OCI-M1 (cell line): Measurements from ENCODE around the gene COL4A5.

ENCODE experiments used
- DNase-seq: peaks from one replicate; lab custom pipeline; 2025; lab: John Stamatoyannopoulos, UW

Gene COL4A5

DNA sequence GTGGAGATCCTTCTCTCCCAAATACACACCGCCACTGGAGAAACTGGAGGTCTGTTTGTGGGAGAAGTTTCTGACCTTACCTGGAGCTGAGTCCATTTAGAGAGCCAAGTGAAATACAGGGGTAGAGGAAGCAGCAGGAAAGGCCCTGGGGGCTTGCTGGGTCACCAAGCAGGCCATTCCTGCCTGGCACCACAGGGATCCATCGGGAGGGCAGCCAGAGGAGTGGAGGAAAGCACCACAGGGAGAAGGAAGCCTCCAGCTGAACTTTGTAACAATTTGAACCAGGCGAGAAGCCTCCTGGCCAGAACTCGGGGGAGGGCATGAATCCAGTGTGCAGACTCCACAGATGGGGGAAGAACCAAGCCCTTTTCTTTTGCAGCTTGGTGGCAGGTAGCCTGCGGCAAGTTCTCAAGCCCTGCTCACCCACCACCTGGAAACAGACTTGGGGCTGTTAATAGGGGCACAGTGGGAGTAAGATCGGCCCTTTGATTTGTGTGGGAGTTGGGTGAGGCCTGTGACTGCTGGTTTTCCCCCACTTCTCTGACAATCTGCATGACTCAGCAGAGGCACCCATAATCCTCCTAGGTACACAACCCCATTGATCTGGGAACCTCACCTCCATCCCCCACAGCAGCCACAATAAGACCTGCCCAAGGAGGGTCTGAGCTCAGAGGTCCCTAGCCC lies 202.1 kb downstream of the COL4A5 start:
- peak; percentile 21 for DNase-seq

DNA sequence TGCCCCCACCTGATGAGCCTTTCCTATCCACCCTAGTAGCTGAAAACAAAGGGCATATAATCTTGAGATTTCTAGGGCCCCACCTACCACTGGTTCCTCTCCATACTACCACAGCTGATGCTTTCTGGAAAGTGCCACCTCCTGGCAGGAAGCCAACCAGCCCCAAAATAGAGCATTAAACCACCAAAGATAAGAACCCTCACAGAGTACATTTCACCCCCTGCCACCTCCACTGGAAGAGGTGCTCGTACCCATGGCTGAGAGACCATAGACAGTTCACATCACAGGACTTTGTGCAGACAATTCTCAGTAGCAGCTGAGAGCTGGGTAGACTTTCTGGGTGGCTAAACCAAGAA lies 202.6 kb downstream of the COL4A5 start:
- DNase-seq, result peak; percentile 21

DNA sequence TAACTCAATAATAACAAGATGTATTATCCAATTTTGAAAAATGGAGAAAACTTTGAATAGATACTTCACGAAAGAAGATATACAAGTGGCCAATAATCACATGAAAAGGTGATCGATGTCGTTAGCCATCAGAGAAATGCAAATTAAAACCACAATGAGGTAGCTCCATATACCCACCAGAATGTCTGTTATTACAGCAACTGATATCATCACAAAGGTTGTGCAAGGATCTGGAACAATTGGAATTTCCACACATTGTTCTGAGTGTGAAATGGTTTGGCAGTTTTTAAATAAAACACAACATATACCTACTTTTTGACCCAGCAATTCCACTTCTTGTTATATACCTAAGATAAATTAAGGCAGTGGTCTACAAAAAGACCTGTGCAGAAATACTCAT lies 225.1 kb downstream of the COL4A5 start:
- DNase-seq, result no peak

DNA sequence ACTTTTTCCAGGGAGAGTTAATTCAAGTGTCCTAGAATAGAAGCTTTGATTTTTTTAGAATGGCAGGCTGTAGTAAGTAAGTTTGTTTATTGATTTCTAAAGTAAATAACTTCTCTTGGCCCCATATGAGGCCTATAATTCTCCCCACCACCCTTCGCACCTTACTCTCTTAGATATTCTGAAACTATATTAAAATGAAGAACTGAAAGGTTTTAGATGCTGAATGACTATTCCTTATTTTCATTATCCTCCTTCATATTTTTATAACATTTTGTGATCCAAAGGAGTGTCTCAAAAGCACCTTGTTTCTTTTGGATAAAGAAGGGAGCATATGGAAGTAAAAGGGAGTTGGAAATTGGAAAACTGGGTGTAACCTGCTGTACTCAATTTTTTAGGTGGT lies 226.5 kb downstream of the COL4A5 start:
- DNase-seq, result no peak

DNA sequence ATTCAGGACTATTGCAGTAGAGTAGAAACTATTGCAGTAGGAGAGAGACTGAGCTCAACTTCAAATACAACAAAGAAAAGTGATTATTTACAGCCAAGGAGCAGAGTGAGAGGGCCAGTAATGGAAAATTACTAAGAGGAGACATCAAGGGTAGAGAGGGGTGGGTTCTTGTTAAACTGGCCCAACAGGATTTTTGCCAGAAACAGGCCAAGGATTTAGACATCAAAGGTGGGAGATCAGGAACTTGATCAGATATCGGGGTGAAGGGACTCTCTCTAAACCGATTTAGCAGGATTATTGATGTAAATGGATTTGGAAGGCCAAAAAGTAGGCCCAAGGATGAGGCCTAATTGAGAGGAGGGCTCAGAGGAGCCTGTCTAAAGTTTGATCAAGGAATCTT lies 231.9 kb downstream of the COL4A5 start:
- no peak for DNase-seq

DNA sequence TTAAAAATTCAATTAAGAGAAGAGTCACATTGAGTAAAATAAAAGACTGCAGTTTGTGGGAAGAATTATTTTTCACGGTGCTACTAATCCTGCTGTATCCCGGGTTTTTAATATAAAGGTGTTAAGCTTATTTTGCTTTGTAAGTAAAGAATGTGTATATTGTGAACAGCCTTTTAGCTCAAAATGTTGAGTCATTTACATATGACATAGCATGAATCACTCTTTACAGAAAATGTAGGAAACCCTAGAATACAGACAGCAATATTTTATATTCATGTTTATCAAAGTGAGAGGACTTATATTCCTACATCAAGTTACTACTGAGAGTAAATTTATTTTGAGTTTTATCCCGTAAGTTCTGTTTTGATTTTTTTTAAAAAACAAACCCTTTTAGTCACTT lies 257.1 kb downstream of the COL4A5 start:
- no peak for DNase-seq

DNA sequence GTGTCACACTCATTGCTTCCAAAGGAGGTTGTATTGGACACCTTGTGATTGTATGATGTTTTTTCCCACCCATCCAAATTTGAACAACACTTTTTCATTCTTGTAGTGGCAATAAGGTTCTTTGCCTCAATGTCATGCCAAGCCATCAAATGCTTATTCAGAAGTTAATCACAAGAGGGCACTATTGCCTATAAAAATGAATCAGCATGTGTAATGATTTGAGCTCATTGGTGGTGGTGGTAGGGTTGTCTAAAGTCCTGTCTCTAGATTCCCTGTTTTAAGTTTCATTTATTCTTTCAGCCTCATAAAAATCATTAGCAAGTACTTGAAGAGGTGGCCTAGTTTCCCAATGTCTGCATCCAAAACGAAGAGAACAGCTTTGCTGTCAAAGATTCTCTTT lies 259.7 kb downstream of the COL4A5 start:
- peak; percentile 48 for DNase-seq

DNA sequence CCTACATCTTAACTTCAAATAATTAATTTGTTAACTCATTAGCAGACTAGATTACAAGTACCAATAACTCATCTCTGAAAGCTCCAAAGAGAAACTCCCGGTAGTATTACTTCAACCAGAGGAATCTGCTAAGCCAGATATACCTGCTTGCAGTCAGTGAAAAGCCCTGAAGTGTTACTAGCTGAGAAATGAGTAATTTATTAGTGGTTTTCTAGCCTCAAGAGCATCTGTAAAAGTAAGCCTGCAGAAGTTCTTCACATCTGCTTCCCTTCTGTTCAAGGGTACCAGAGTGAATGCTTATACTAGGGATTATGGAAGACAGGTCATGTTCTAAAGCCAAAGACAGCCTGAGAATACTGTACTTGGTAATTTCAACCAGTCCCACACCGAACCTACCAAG lies 262.0 kb downstream of the COL4A5 start:
- DNase-seq, result no peak

DNA sequence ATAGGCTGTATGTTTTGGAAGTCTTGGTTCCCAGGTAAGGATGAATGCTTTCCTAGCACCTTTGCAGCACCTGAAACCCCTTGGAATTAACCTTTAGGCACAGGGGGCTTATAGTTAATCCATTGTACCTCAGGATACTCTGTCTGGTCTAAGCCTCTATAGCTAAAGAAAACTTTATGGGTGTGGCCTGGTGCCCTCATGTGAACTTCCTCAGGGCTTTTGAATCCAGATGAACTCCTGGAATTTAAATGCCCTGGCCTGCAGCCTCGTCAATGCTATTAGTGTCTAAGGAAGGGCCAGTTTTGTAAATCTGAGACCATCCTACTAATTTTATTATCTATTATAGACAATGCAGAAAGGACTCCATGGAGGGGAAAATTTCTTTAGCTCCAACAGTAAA lies 262.9 kb downstream of the COL4A5 start:
- DNase-seq, result no peak

DNA sequence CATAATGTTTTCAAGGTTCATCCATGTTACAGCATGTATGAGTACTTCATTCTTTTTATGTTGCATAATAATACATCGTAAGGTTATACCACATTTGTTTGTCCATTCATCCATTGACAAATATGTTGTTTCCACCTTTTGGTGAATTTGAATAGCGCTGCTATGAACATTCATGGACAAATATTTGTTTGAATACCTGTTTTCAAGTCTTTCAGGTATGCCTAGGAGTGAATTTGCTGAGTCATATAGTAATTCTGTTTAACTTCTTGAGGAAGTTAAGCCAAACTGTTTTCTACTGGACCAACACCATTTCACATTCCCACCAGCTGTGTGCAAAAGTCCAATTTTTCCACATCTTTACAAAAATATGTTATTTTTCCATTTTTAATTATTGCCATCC lies 265.2 kb downstream of the COL4A5 start:
- DNase-seq, result no peak

DNA sequence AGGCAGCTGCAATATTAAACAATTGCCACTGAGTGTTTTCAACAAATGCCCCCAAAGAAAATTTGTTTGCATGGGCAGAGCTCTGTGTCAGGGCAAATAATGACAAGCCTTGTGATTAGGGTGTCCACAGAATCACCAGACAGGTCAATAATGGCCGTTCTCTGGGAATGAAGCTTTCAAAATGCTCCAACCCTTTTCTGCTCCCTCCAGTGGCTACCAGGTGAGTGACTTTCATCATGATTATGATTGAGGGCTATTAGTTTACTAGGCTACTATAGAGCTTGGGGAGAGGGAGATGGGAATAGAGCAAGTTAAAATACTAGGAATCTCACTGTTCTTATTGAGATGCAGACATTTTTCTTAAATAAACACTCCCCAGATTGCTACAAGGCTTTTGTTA lies 273.2 kb downstream of the COL4A5 start:
- DNase-seq, result no peak

DNA sequence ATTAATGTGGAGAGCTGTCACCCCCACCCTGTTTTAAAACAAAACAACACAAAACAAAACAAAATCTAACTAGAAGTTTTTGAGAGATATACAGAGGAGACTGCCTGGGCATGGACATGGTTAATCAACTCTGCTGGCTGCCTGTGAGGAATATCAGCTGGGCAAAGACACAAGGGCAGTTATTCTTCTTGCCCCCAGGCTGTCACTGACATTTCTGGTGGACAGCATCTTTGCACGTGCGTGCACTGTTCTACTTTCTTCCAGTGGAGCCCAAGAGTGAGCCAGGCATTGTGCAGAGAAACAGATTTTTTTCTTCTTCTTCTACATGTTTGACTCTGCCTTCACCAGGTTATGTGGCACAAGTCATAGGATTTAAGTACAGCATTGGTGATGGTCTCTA lies 282.9 kb downstream of the COL4A5 start:
- DNase-seq, result no peak

DNA sequence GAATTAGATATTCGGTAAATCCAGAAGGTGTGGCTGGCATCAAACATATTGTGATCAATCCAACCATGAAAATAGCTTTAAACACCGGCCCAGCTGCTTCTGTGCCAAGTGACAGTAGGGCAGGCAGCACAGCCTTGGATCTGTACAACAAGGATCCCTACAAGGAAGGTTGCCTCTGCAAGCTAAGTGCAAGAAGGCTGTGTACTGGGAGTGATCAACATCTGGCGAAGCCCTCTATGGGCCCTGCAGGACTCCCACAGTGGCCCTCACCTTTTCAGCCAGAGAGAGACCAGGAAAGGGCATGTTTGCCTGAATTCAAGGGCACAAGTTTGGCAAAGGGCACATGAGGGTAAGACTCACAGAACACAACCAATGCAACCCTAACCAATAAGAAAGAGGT lies 287.1 kb downstream of the COL4A5 start:
- no peak for DNase-seq

DNA sequence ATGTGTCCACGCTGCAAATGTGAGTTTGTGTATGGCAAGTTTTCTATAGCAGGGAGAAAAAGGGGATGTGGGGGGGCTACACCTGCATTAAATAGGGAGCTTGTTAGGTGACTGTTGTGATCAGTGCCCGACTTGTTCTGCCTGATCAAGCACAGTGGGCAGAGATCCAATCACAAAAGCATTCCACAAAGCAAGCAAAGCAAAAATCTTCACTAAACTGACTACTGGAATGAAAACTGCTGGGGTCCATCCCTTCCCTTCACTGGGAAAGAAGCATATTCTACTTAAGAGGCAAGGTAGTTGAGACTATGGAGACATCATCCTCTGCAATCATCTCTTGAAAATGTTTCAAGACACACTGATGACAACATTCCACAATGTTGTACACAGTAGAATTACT lies 291.5 kb downstream of the COL4A5 start:
- no peak for DNase-seq

DNA sequence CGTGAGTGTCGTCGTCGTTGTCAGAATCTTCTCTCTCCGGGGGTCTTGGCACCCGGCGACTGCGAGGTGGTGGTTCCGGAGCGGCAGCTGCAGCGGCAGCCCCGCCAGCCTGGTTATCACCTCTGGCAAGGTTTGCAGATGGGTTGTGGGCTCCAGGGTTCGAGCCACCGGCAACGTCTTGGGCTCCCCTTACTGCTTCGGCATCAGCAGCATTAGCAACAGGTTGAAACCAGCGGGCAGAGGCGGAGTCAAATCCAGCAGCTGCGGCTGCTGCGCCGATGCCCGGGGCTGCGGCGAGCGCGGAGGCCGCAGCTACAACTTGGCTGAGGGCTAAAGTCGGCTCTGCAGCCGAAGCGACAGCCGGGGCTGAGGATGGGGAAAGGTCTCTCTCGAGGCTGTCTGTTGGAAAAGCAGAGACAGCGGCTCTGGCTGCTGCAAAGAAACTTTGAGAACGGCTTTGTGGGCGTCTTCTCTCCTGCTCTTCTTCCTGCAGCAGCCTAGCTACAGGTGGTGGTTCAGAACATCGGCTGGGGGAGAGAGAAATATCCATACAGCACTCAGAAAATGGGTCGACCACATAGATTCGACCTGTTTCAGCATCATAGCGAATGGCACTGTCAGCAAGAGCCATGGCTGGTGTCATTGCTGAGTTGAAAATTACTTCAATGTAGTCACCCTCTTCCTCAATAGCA lies 293.1 kb downstream of the COL4A5 start:
- no peak for DNase-seq

DNA sequence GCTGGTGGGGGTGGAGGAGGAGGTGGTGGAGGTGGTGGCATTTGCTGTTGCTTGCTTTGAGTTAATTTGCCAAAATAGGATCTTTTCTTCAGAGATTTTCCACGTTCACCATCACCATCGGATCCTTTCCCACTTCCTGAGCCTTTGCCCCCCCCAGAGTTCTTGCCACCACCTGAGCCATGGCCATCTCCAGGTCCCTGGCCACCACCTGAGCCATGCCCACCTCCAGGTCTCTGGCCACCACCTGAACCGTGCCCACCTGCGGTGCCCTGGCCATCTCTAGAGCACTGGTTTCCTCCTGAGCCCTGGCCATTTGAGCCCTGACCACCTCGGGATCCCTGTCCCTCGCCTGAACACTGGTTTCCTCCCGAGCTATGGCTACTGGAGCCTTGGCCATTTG lies 294.8 kb downstream of the COL4A5 start:
- no peak for DNase-seq

DNA sequence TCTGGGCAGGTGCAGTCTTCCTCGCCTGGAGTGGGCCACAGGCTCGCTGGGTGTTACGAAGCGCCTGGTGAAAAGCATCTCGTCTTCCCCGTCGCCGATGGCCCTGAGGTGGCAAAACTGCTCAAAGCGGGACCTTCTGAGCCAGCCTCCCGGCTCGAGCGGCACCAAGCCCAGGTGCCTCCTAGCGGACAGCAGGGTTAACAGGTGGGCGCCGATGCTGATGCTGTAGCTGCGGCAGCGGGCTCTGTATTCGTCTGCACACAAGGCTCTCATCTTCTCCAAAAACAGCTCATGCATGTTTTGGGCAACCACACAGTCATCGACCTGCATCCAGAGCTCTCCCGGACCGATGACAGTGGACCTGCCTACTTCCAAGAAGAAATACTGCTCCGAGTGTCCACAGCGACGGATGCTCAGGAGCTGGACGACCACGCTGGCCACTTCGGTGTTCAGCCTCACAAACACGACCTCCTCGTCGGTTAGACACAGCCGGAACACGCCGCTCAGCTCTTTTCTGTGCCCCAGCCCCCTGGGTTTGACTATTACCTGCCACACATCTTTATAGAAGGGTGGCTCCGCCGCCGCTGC lies 295.5 kb downstream of the COL4A5 start:
- no peak for DNase-seq

DNA sequence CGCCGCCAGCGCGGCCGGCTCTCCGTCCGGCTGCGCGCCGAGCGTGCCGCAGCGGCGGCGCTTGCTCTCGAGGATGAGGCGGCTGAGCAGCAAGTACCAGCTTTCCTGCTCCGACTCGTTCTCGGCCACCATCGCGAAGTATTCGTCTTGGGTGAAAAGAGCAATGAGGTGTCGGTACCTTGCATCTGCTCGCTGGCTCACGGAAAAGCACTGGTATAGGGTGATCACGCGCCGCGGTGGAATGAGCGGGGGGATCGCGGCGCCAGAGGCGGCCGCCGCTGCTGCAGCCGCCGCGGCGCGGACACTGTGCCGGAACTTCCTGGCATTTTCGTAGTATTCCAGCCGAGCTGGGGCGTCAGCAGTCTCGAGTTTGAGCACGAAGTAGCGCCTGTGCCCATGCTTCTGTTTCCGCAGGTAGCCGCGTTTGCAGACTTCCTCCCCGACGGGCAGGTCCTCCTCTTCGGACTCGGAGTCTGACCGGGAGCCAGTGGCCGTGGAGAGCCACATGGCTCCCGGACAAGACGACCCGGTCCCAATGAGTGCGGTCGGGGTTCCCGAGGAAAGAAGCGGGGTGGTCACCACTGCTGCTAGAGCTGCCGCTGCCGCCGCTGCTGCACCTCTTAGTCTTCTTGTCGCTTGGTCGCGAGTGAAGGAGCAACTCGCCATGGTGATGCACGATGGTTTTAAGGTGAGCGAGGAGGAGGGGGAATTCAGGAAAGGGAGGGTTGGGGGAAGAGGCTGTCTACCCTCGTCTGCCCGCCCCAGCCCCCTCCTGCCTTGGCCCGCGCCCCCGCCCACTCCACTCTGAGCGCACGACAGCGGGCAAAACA lies 296.3 kb downstream of the COL4A5 start:
- no peak for DNase-seq

DNA sequence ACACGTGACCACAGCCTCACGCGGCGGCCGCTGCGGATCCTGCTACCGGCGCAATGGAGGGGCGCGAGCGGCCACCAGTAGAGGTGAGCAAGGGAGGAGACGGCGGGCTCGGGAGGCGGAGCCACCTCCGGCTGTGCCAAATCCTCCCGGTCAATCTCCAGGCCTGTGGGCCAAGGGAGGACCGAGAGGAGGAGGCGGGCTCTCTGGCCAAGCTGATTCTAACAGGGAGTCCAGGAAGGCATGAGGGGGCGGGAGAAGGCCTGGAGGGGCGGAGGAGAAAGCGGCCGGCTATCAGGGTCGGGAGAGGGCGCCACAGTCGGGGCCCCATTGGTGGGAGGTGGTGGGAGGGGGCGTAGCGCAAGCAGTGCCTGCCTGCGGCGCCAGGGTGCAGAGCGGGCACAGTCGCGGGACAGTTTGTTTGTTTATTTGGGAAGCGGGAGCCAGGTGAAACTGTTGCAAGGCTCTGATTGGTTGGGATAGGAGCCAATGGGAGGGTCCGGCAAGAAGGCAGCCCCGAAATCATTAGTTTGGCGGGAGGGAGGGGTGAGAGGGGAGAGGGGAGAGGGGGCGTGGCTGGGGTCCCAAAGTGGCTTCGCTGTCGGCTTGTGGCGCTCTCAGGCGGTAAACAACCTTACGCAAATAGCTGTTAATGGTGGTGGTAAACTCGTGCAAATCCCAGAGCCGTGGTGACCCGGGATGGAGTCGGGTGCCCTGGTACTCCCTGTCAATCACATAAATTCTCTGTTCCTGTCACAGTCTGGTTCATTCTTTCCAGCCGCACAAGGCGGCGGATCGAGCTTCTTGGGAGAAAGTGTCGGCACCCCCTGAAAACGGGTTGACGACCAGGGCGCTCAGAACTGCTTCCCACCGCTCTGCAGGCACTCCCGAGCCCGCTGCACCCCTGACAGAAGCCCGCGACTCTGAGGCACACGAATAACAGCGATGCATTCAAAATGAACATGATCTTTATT lies 297.2 kb downstream of the COL4A5 start, which contains the start of gene IRS4:
Gene IRS4, minus strand, starts transcription at position 55 of the 971 bp plus-strand sequence.
- DNase-seq, result no peak

DNA sequence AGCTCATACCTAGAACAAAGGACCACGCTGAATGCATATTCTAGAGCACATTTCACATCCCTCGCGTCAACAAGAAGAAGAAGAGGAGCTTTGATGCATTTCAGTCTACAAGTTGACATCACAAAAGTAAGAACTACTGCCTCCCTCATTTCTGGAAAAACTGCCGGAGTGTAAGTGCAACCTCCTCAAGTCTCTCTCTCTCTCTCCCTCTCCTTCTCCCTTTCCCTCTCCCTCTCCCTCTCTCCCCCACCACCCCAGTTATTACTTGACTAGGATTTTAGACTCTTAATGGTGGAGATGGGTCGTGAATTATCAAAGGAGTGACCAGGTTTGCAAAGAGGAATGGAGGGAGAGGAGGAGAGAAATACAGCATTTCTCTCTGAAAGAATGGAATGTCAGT lies 298.1 kb downstream of the COL4A5 start:
- no peak for DNase-seq

DNA sequence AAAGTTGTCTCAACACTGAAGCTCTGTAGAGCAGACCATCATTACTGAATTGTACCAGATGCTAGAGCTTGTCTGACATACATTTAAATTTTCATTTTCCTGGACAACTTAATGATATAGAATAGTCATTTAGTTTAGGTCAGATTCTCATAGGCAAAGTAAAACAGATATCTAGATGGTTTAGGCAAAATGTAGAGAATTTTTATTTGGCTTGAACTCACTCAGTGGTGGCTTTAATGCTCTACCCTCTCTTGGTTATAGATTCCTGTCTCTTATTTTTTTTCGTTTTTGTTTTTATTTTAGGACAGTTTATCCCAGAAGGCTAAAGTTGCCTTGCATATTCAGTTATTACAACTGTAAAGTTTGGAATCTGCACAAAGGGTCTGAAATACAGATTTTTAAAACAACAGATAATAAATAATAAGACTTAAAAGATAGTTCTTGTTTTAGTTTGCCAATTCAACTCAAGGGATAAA lies 300.7 kb downstream of the COL4A5 start:
- DNase-seq, result no peak
